ENCODE results near the gene GALNT16. TPM values are rescaled to one million over a fixed set of nuclear protein-coding genes. Genes with fewer than 3 reads are reported as not detected.
A peak's percentile ranks its signal among the peaks of the same experiment; 100 is the strongest.

Gene GALNT16
- total RNA-seq, 2 donors from 2014 or later: 0.12 TPM; not detected in 1

DNA sequence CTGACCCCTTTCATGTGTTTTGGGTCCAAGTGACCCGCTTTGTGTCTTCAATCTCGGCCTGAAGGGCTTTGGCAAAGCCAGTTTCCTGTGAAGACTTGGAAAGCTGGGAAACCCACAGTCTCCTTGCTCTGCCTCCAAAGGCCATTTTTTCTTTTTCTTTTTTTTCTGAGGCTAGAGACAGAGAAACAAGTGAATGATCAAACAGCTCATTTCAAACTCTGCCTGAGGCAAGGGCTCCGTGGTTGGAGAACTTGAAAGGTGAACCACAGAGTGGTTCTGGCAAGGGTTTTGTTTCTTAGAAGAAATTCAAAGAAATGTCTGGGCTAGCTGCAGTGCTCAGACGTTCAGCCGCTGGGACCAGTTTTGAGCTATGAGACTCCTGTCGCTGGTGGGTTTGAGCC lies 75.4 kb downstream of the GALNT16 start:
- H3K9me3 Mint-ChIP-seq: no peaks in the 10 kb centered on the region
- no peaks in the 10 kb centered on the region for H3K36me3 Mint-ChIP-seq
- ATAC-seq (peak in 1 of 2 donors; percentile 46), DNase-seq (ENCODE audit: low spot score in 2 of 2) (no peak)
- H3K27ac Mint-ChIP-seq: peak overlapping the region in 1 of 2 donors; percentile 30

DNA sequence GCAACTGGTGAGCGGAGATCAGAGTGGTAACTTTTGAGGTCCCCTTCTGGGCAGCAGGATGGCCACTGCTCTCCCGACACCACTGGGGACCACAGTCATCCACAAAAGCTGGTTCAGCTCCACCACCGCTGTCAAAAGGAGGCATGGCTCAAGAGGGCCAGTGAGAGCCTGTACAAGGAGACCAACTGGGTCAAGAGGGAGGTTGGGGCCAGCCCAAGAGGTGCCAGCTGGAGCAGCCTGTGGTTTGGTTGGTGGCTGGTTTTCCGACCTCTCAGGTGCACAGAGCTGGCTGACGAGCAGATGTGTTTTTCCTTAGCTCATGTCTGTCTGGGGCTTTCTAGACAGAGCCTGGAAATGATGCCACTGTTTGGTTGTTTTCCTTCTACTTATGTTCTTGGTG lies 78.0 kb downstream of the GALNT16 start:
- ATAC-seq (no peak), DNase-seq (ENCODE audit: low spot score in 2 of 2) (no peak)

DNA sequence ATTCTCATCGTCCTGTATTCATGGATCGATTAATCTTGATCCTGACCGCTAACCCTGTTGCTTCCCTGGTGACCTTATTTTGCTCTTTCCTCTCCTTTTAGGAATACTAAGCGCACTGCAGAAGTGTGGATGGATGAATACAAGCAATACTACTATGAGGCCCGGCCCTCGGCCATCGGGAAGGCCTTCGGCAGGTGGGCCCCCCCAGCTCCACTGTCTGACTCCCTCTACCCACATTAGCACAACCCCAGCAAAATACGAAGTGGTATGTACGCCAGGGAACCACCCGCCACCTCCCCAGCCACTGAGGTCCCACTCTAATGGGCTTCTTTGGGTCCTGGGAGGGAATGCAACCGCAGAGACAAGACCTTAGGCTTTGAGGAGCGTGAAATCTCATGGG lies 79.5 kb downstream of the GALNT16 start:
- no peak for DNase-seq (ENCODE audit: low spot score in 2 of 2)
- Mint-ChIP-seq H3K36me3 (no peaks in the 10 kb centered on the region), H3K27ac (no peak overlapping the region), H3K9me3 (no peaks in the 10 kb centered on the region)
- ATAC-seq: no peak

More for the DNA sequence above, 78.0 kb downstream of the GALNT16 start:
- no peaks in the 10 kb centered on the region for H3K9me3 Mint-ChIP-seq
- no peaks in the 10 kb centered on the region for H3K36me3 Mint-ChIP-seq
- no peak overlapping the region for H3K27ac Mint-ChIP-seq

DNA sequence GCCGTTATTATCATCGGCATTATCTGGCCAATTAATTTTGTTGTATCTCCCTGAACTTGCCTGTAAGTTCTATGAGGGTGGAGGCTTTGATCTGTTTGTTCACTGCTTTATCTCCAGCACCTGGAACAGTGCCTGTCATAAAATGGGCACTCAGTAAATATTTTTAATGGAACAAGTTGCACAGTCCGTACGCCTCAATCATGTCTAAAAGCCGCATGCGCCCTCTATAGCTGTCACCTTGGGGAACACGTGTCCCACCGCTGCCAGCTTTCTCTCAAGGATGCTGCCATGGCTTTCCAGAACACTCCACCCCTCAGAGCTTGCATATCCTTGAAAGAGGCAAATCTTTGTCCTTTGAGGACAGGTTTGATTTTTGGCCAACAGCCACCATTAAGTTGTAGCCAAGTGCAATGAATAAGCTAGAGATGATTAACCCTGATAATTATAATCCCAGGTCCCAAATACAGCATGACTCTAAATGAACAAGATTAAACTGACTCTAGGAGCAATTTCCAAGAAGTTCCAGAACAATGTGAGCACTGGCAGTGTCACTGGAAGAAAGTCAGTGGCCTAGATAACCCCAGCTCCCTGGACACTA lies 83.1 kb downstream of the GALNT16 start:
- no peaks in the 10 kb centered on the region for H3K36me3 Mint-ChIP-seq
- H3K27ac Mint-ChIP-seq: no peak overlapping the region
- ATAC-seq (no peak), DNase-seq (ENCODE audit: low spot score in 2 of 2) (no peak)
- H3K9me3 Mint-ChIP-seq: no peaks in the 10 kb centered on the region

DNA sequence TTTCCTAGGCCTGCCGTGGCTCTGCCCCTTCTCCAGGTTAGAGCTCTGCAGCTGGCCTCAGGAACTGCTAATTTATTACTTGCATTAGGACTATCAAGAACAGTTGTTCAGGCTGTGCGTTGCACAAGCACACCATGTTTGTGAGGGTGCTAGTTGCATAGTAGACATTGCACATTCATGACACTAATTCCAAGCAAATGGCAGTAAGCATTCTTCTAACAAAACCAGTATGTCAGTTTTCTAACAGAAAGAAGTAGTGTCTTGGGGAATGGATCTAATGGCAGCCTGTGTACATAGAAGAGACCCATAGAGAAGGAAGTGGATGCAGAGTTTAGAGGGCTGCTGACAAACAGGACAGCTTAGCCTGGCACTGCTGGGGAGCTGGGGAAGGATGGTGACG lies 84.2 kb downstream of the GALNT16 start:
- ATAC-seq (no peak), DNase-seq (ENCODE audit: low spot score in 2 of 2) (no peak)

DNA sequence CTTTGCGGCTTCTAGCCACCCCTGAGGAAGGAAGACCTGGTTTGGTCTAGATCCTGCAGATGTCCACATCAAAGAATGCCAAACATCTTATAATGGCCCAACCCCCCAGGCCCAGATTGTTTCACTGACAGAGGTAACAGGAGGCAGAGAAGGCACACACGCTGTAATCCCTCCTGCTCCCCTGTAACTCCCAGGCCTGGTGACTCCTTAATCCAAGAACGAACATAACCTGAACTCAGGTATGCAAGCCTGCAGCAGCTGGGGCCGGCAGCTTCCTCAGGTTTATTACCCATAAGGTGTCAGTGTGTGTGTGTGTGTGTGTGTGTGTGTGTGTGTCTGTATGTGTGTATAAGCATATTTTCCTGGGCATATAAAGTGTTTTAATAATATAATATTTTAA lies 85.4 kb downstream of the GALNT16 start:
- Mint-ChIP-seq H3K9me3 (no peaks in the 10 kb centered on the region), H3K27ac (no peak overlapping the region), H3K36me3 (no peaks in the 10 kb centered on the region)
- ATAC-seq: no peak
- DNase-seq (ENCODE audit: low spot score in 2 of 2): no peak

More for the DNA sequence above, 84.2 kb downstream of the GALNT16 start:
- Mint-ChIP-seq H3K27ac (no peak overlapping the region), H3K36me3 (no peaks in the 10 kb centered on the region), H3K9me3 (no peaks in the 10 kb centered on the region)

DNA sequence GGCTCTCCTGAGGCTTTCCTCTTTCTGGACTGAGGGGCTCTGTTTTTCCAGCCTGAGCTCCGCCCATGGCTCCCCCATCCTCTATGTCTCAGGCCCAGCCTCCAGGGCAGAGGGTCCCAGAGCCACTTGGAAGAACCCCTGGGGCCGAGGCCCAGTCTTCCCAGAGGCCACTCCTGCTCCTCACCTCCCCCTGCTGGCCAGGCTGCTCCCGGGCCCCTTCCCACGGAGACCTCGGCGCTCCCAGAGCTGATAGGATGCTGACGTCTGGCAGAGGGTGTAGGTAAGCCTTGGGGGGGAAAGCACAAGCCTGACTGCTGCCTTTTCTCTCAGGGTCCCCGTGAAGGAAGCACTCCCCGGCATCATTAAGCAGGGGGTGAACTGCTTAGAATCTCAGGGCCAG lies 86.8 kb downstream of the GALNT16 start:
- H3K36me3 Mint-ChIP-seq: no peaks in the 10 kb centered on the region
- H3K9me3 Mint-ChIP-seq: no peaks in the 10 kb centered on the region
- peak in 1 of 2 donors; percentile 23 for DNase-seq (ENCODE audit: low spot score in 2 of 2)
- peak in 1 of 2 donors; percentile 40 for ATAC-seq
- H3K27ac Mint-ChIP-seq: no peak overlapping the region

DNA sequence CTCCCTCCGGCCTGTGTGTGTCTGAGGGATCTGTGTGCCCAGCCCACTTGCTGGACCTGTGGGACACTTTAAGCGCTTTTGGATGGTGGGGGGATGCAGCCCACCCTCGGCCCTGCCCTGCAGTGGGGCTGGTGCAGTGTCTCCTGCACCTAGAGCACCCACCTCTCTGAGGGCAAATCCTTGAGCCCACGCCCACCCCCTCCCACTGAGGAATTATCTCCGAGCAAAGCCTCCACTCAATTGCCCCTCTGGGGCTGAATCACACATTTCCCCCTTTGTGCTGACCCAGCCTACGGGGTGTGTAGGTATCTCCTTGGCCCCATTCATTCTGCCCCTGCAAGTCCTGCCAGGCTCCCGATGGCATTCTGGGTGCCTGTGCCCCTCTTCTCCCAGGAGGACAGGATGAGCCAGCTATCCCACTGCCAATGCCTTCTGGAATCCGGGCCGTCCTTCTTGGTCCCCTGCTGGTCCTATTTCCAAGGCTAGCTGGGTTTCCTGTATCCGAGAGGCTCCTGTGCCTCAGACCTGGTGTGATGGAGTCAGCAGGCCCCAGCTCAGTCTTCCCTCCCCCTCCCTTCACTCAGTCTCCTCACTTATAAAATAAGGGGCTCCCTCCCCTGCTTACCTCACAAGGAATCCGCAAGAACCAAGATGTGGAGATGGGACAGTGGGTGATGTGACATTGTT lies 89.3 kb downstream of the GALNT16 start:
- Mint-ChIP-seq H3K27ac (peak overlapping the region in 1 of 2 donors; percentile 30), H3K36me3 (no peaks in the 10 kb centered on the region), H3K9me3 (no peaks in the 10 kb centered on the region)
- DNase-seq (ENCODE audit: low spot score in 2 of 2) (no peak), ATAC-seq (no peak)

DNA sequence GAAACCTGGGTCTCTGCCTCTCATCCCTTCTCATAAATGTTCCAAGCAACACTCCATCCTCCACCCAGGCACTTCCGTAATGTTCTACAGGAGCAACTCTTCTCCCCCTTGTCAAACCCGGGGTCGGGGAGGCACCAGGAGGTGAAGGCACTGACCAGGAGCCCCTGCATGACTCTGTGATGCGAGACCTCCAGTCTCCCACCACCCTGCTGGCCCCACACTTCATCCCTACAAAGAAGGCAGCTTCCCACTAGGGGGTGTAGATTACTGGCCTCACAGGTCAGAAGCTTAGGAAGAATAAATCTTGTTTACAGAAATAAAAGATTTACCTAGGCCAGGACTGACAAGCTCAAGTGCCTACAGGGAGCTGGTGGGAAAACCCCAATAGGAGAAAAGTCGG lies 90.9 kb downstream of the GALNT16 start:
- Mint-ChIP-seq H3K36me3 (no peaks in the 10 kb centered on the region), H3K27ac (peak overlapping the region in 1 of 2 donors; percentile 2), H3K9me3 (no peaks in the 10 kb centered on the region)
- ATAC-seq (no peak), DNase-seq (ENCODE audit: low spot score in 2 of 2) (no peak)

DNA sequence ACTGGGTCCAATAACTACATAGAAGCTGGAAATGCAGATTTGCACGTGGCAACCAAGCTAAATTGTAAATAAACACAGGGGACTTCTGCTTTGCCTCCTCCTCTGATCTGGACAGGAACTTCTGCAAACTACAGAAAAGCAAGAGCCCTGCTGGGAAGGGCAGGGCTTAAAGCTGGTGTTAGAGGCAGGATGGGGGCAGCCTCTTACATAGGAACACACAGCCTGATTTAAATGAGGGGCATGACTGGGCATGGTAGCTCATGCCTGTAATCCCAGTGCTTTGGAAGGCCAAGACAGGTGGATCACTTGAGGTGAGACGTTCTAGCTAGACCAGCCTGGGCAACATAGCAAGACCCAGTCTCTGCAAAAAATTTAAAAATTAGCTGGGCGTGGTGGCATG lies 91.4 kb downstream of the GALNT16 start:
- Mint-ChIP-seq H3K27ac (peak overlapping the region in 1 of 2 donors; percentile 44), H3K9me3 (no peaks in the 10 kb centered on the region), H3K36me3 (no peaks in the 10 kb centered on the region)
- no peak for ATAC-seq
- no peak for DNase-seq (ENCODE audit: low spot score in 2 of 2)

DNA sequence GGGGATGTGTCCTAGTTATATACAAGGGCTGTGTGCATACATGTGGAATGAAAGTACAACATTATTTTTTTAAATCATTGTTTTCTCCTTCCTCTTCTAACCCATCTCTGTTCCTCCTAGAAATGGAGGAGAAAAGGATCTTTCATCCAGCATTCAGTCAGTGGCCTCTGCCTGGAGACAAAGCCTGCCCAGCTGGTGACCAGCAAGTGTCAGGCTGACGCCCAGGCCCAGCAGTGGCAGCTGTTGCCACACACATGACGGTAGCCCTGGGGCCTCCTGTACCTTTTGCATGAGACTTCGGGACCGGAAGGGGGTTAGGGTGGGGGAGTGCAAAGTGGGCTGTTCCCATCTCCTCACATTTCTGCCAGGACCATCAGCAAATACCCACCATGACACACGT lies 92.0 kb downstream of the GALNT16 start:
- ATAC-seq (no peak), DNase-seq (ENCODE audit: low spot score in 2 of 2) (no peak)
- Mint-ChIP-seq H3K27ac (no peak overlapping the region), H3K36me3 (no peaks in the 10 kb centered on the region), H3K9me3 (no peaks in the 10 kb centered on the region)

DNA sequence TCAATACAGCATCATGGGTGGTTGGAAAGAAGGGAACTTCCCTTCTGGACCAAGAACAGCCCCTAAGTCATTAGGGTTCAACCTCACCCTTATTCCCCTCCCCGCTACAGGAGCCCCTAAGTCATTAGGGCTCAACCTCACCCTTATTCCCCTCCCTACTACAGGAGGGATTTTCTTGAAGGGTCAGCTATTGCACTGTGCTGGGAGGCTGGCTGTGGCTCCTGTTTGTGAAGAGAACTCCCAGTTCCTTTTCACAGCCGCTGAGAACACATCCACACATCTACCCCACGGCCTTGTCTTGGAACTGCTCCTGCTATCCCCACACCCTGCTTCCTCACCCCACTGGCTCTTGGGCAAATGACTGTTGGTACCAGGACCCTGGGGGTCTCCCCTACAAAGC lies 93.2 kb downstream of the GALNT16 start:
- Mint-ChIP-seq H3K9me3 (no peaks in the 10 kb centered on the region), H3K27ac (no peak overlapping the region), H3K36me3 (no peaks in the 10 kb centered on the region)
- no peak for ATAC-seq
- DNase-seq (ENCODE audit: low spot score in 2 of 2): no peak

DNA sequence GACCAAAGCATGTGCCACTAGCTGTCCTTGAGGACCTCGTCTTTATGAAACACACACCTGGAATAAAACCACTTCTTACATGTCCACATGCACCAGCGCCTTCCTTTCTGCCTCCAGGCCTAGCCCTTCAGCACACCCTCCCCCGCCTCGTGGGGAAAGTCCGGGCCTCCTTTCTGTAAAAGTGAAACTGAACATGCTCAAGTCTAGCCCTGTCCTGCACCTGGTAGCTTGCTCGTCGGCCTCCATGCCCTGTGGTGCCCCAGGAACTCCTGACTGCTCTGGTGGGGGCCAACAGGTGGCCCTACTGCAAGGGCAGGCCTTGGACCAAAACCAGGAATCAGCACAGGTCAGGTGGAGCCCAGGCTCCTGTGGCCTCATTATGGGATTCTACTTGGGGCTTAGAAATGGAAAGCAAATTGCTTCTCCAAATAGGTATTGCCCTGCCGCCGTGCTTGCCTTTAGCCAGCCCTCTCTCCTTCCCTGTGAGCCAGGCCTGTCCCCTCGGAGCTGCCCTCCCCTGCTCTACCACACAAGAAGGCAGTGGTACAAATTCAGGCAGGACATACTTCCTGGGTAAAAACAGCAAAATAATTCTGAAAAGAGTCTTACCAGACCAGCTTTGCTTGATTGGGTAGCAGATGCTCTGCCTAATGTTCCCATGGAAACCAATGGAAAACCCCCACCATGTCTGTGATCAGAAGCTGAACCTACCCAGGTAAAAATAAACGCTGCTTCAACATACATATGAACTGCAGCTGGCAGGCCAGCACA lies 94.6 kb downstream of the GALNT16 start:
- ATAC-seq: peak; percentile 62 to 75
- DNase-seq (ENCODE audit: low spot score in 2 of 2): peak in 1 of 2 donors; percentile 74
- Mint-ChIP-seq H3K9me3 (no peaks in the 10 kb centered on the region), H3K36me3 (no peaks in the 10 kb centered on the region), H3K27ac (peak overlapping the region; percentile 88 to 93)

DNA sequence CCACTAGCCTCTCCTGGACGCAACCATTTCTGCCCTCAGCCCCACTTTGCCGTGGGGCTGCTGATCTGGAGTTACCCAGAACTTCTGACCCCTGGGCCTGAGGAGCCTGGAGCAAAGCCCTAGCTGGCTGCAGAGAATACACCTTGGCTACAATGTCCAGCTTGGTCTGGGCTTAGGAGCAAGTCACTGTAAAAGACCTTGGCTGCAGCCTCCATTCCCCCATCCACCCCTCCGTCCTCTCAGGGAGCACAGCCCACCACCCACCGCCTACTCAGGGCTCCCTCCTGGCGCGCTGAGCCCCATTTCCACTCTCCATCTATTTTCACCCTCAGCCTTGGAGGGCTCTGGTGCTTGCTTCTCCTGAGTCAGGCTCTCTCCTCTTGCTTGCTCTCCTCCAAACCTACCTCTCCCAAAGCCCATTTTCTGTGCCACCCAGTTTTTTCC lies 95.2 kb downstream of the GALNT16 start:
- no peaks in the 10 kb centered on the region for H3K36me3 Mint-ChIP-seq
- no peak for ATAC-seq
- DNase-seq (ENCODE audit: low spot score in 2 of 2): no peak
- no peaks in the 10 kb centered on the region for H3K9me3 Mint-ChIP-seq
- peak overlapping the region; percentile 88 to 93 for H3K27ac Mint-ChIP-seq

DNA sequence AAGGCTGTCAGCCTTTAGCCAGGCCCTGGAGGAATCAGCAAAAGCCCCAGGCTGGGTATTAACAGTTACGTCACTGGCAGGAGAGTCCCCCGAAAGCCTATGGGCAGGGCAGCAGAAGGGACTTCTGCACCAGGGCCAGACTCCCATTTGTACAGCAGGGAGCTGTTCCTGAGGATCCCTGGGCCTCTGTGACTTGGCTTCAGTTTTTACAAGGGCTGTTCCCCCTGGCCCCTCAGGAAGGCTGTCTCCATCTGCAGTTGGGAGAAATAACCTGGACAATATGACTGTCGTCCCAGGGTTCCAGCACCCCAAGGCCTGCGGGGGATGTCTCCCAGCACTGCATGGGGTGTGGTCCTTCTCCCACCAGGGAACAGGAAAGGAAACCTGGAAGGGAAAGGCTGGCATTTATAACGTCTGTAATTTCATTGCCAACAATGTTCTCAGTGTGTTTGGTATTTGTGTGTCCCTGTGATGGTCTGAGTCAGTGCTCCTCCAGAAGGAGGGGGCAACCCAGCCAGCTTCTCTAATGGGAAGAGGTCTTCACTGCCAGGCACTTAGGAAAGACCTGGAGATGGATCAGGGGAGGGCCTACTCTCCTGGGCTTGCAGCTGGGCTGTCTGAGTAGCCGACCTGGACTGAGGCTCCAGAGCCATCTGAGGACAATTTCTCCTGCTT lies 95.8 kb downstream of the GALNT16 start:
- H3K9me3 Mint-ChIP-seq: no peaks in the 10 kb centered on the region
- peak overlapping the region in 1 of 2 donors; percentile 87 for H3K27ac Mint-ChIP-seq
- ATAC-seq: no peak
- H3K36me3 Mint-ChIP-seq: no peaks in the 10 kb centered on the region
- no peak for DNase-seq (ENCODE audit: low spot score in 2 of 2)

DNA sequence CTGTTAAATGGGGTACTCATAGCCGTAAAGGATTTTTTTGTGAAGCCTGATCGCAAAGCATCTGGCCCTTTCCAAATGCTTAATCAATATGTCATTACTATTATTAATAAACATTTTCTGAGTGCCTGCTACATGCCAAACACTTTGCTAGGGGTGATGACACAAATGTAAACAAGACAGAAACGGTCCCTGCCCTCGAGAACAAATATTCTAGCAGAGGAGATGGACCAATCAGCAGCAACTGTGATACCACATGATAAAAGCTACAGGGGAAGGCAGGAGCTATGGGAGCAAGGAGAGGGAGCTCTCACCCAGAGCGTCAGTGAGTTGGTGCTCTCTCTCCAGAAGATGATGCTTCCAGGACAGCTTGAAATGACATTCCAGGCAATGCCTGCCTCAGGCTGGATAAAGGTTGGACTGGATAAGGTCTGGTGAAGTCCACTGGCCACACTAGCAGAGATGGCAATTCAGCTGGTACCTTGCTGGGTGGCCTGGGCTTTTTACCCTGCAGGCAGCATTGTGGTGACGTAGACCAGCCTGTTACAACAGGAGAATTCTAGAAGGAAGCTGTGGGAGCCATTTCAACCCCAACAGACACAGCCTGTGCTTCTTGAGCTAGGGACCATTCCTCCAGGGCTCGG lies 97.1 kb downstream of the GALNT16 start:
- no peaks in the 10 kb centered on the region for H3K36me3 Mint-ChIP-seq
- H3K9me3 Mint-ChIP-seq: no peaks in the 10 kb centered on the region
- ATAC-seq (no peak), DNase-seq (ENCODE audit: low spot score in 2 of 2) (no peak)
- H3K27ac Mint-ChIP-seq: no peak overlapping the region
